GM12872 (cell line): Measurements from ENCODE around the gene S1PR1.

ENCODE experiments used
- TF ChIP-seq, protein P1 (sequence below): IDR thresholded peaks from 3 replicates; pipeline ENCODE4 v1.5.1; 2011; ENCODE audit warnings: low read depth, mild to moderate bottlenecking, low read length, moderate library complexity; ENCODE audit not compliant: insufficient read depth

S1PR1 gene

DNA sequence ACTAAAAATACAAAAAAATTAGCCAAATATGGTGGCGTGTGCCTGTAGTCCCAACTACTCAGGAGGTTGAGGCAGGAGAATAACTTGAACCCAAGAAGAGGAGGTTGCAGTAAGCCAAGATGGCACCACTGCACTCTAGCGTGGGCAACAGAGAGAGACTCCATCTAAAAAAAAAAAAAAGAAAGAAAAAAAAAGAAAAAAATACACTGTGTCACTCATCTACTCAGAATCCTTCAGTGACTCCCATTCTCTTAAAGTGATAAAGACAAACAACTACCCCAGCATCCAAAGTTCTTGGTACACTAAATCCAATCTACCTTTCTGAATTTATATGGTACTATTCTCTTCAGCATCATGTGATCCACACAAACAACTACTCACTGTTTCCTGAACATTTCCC is 40.2 kb upstream of the S1PR1 start:
- TF ChIP-seq, protein P1, sequence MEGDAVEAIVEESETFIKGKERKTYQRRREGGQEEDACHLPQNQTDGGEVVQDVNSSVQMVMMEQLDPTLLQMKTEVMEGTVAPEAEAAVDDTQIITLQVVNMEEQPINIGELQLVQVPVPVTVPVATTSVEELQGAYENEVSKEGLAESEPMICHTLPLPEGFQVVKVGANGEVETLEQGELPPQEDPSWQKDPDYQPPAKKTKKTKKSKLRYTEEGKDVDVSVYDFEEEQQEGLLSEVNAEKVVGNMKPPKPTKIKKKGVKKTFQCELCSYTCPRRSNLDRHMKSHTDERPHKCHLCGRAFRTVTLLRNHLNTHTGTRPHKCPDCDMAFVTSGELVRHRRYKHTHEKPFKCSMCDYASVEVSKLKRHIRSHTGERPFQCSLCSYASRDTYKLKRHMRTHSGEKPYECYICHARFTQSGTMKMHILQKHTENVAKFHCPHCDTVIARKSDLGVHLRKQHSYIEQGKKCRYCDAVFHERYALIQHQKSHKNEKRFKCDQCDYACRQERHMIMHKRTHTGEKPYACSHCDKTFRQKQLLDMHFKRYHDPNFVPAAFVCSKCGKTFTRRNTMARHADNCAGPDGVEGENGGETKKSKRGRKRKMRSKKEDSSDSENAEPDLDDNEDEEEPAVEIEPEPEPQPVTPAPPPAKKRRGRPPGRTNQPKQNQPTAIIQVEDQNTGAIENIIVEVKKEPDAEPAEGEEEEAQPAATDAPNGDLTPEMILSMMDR: no peak

DNA sequence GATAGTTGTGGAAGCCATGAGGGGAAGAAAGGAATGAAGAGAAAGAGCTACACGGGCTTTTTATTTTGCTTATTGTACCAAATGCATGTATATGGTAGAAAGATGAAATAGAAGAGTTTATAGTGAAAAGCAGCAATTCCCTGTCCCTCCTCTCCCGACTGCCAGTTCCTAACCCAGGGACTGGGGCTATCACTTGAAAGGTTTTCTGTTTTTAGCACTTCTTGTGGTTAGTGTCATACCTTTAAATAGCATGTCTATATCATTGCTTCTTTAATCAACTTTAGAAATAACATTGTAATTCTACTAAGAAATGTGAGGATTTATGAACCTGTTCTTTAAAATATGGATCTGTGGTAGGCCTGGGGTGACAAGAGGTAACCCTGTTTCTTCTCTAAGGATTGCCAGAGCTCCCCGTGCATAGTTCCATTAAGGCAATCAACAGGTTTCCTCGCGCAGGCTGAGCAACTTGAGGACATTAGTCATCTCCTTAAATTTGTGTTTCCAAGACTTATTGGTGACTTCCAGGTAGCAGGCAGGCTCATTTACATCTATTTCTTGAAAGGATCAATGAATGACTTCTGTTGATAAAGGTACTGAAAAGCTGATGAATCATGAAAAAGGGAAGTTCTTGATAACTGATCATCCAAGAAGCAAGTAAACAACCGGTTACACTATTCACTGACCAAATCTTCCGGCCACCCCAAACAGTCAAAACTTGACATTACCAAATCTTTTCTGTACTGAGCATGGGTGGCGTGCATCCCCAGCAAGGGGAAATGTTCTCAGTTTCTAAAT is 37.8 kb upstream of the S1PR1 start:
- TF ChIP-seq, protein P1: no peak

DNA sequence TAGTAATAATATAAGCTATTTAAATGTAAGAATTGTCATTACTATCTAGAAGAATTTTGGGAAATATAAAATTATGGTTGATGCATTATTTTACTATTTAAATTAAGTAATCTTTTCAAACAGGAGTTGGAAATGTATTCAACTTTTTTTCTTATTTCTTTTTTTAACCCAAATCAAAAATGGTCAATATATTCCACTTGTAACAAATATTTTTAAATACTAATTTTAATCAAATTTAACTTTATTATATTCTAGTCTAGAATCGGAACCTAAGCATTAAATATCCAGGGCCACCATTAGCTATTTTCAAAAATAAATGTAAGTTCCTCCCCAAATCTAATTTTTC is 37.2 kb upstream of the S1PR1 start:
- TF ChIP-seq, protein P1: no peak

- TF ChIP-seq, protein P1: no peak
These were observed 36.3 kb upstream of the S1PR1 start for GRCh38 chr1:101200513-101200912.

DNA sequence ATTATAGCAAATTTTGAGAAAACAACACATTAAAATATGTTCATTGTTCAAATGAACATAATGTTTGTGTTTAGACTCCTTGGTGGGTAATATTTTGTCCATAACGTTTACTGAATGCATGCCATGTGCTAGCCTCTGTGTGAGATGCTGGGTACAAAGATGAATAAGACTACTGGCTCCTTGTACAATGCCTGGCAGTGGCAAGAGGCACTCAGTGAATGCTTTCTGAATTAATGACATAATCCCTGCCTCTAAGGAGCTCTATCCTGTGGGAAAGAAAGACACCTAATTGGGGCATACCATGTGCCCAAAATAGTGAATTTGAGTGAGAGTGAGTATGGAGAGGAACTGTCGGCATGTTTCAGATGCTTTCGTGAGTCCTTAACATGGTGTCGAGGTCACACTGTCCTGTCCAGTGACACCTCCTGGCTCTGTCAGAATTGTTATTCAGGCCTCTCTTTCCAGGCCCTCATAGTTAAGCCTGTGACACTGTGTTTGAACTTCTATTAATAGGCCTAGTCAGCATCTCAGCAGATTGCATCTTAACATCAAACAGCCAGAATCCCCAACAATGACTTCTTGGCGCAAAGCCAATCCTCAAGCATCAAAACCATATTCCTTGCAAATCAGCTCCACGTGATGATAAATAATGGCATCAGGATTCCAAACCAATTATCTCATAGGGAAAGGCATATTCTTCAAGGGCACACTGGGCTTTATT is 32.8 kb upstream of the S1PR1 start:
- TF ChIP-seq, protein P1: no peak

DNA sequence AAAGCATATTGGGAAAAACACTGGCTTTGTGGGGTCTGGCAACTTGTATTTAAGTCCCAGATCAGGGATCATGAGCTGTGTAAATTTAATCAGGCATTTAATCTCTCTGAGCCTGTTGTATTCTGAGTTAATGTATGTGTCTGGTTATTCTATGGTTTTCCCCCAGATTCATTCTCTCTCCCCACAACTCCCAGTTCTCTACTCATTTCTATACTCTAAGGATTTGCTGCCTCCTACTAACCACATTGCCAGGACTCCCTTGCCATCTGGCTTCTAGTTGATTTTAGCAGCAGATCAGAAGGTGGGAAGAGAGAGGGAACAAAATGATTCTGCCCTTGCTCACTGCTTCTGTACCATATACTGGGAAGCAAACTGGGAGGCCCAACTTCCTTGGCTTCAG is 31.4 kb upstream of the S1PR1 start:
- TF ChIP-seq, protein P1: no peak

GRCh38 chr1:101207891-101208290 is 28.9 kb upstream of the S1PR1 start:
- TF ChIP-seq, protein P1: no peak
